Mesenchymal stem cell (in vitro differentiated cells and primary cell): ENCODE data around the gene GOLPH3.

Experiments used
- DNase-seq: peaks from one replicate; pipeline ENCODE4 v3.0.0-alpha.2; 2013
- H2AFZ ChIP-seq: one replicate; pipeline ENCODE4 v1.6.1; 2013; ENCODE audit warnings: low read depth, mild to moderate bottlenecking, control low read depth, inconsistent platforms, low read length, moderate library complexity
- H2AK5ac ChIP-seq: 2 replicates; pipeline ENCODE4 v1.6.1; 2013; ENCODE audit warnings: low read length, moderate library complexity, mild to moderate bottlenecking, inconsistent platforms; ENCODE audit not compliant: severe bottlenecking
- H2BK120ac ChIP-seq: one replicate; pipeline ENCODE4 v1.6.1; 2013; ENCODE audit warnings: low read depth, mild to moderate bottlenecking, inconsistent platforms, low read length, moderate library complexity
- H2BK12ac ChIP-seq, 2 experiments: one replicate each; pipeline ENCODE4 v1.6.1; 2013; ENCODE audit warnings: inconsistent platforms in 2 of 2, low read length in 2 of 2, mild to moderate bottlenecking in 2 of 2, moderate library complexity in 2 of 2, control low read depth in 1 of 2
- H2BK15ac ChIP-seq: one replicate; pipeline ENCODE4 v1.6.1; 2013; ENCODE audit warnings: mild to moderate bottlenecking, low read depth, inconsistent platforms; ENCODE audit not compliant: poor library complexity, severe bottlenecking
- H2BK5ac ChIP-seq: 2 replicates; pipeline ENCODE4 v1.6.1; 2013; ENCODE audit warnings: low read depth, mild to moderate bottlenecking, low read length, control low read depth, inconsistent platforms; ENCODE audit not compliant: poor library complexity, severe bottlenecking
- H3K14ac ChIP-seq, 2 experiments: one replicate each; pipeline ENCODE4 v1.6.1; 2013; ENCODE audit warnings: inconsistent platforms in 2 of 2, low read length in 2 of 2, control low read depth in 1 of 2, mild to moderate bottlenecking in 1 of 2, moderate library complexity in 1 of 2
- H3K18ac ChIP-seq, 2 experiments: one replicate each; pipeline ENCODE4 v1.6.1; 2013; ENCODE audit warnings: inconsistent platforms in 2 of 2, low read length in 2 of 2, control low read depth in 1 of 2, low read depth in 1 of 2, mild to moderate bottlenecking in 1 of 2
- H3K23ac ChIP-seq, 2 experiments: one replicate each; pipeline ENCODE4 v1.6.1; 2013; ENCODE audit warnings: inconsistent platforms in 2 of 2, low read length in 2 of 2, mild to moderate bottlenecking in 2 of 2, moderate library complexity in 2 of 2, control low read depth in 1 of 2
- H3K27ac ChIP-seq: 2 replicates; pipeline ENCODE4 v1.5.1; 2013; ENCODE audit warnings: mild to moderate bottlenecking, moderate library complexity, low read length, control low read depth, inconsistent platforms; ENCODE audit not compliant: poor library complexity, severe bottlenecking
- H3K27me3 ChIP-seq, 2 experiments: 2 replicates each; pipeline versions ENCODE4 v1.6.1 to v1.7.0; 2013; ENCODE audit warnings: low read length in 2 of 2, mild to moderate bottlenecking in 2 of 2, moderate library complexity in 2 of 2, control low read depth in 1 of 2, inconsistent platforms in 1 of 2; ENCODE audit not compliant: control insufficient read depth in 1 of 2, insufficient read depth in 1 of 2
- H3K36me3 ChIP-seq, 2 experiments: 2 replicates each; pipeline versions ENCODE4 v1.6.1 to v1.7.0; 2013; ENCODE audit warnings: low read length in 2 of 2, control low read depth in 1 of 2, inconsistent platforms in 1 of 2, low read depth in 1 of 2, mild to moderate bottlenecking in 1 of 2; ENCODE audit not compliant: insufficient read depth in 2 of 2, control insufficient read depth in 1 of 2
- H3K4ac ChIP-seq, 2 experiments: one replicate each; pipeline ENCODE4 v1.6.1; 2013; ENCODE audit warnings: inconsistent platforms in 2 of 2, low read length in 2 of 2, mild to moderate bottlenecking in 2 of 2, moderate library complexity in 2 of 2, control low read depth in 1 of 2, low read depth in 1 of 2
- H3K4me1 ChIP-seq: 2 replicates; pipeline ENCODE4 v1.6.1; 2013; ENCODE audit warnings: low read depth, low read length, control low read depth; ENCODE audit not compliant: control insufficient read depth, insufficient read depth
- H3K4me2 ChIP-seq: 2 replicates; pipeline ENCODE4 v1.6.1; 2013; ENCODE audit warnings: low read length, mild to moderate bottlenecking, inconsistent platforms; ENCODE audit not compliant: poor library complexity, severe bottlenecking
- H3K4me3 ChIP-seq, 2 experiments: 2 replicates each; pipeline versions ENCODE4 v1.5.1 to v1.7.0; 2013; ENCODE audit warnings: low read length in 2 of 2, mild to moderate bottlenecking in 2 of 2, control low read depth in 1 of 2, low read depth in 1 of 2; ENCODE audit not compliant: insufficient read depth in 1 of 2
- H3K79me1 ChIP-seq: replicated peaks from 2 replicates; pipeline ENCODE4 v1.6.1; 2013; ENCODE audit warnings: mild to moderate bottlenecking, control low read depth, low read length, inconsistent platforms; ENCODE audit not compliant: poor library complexity, severe bottlenecking
- H3K9ac ChIP-seq: 2 replicates; pipeline ENCODE4 v1.7.0; 2013; ENCODE audit warnings: mild to moderate bottlenecking, low read length, moderate library complexity
- H3K9me3 ChIP-seq: 2 replicates; pipeline ENCODE4 v1.7.0; 2013; ENCODE audit warnings: mild to moderate bottlenecking, low read length; ENCODE audit not compliant: control insufficient read depth
- H4K8ac ChIP-seq: one replicate; pipeline ENCODE4 v1.6.1; 2013; ENCODE audit warnings: inconsistent platforms, mild to moderate bottlenecking, low read length, moderate library complexity
- H4K91ac ChIP-seq: one replicate; pipeline ENCODE4 v1.6.1; 2013; ENCODE audit warnings: mild to moderate bottlenecking, low read length, inconsistent platforms
- WGBS: methylation state at CpG from one replicate; pipeline ENCODE4 v1.1.7; 2013; ENCODE audit warnings: mixed read lengths; 5-methylcytosine and 5-hydroxymethylcytosine counted together

GOLPH3 gene

GRCh38 chr5:32195265-32195664, 21.1 kb upstream of the GOLPH3 start:
- H3K14ac ChIP-seq, result no peak overlapping the region
- H3K27me3 ChIP-seq, result no peaks in the 10 kb centered on the region
- no peak overlapping the region for H2AK5ac ChIP-seq
- 89% methylated on average over 4 of the region's 5 CpGs for WGBS
- H3K79me1 ChIP-seq, result no peaks in the 10 kb centered on the region
- H3K4me2 ChIP-seq, result no peak overlapping the region
- no peak overlapping the region for H2AFZ ChIP-seq
- H3K4me1 ChIP-seq, result peaks cover 3% of the 10 kb centered on the region
- no peak overlapping the region for H4K91ac ChIP-seq
- no peak overlapping the region for H2BK15ac ChIP-seq
- no peak overlapping the region for H3K4me3 ChIP-seq
- no peak overlapping the region for H2BK12ac ChIP-seq
- no peak overlapping the region for H3K27ac ChIP-seq
- H2BK120ac ChIP-seq, result no peak overlapping the region
- H3K9ac ChIP-seq, result no peak overlapping the region
- no peak overlapping the region for H3K4ac ChIP-seq
- H3K9me3 ChIP-seq, result no peaks in the 10 kb centered on the region
- H3K36me3 ChIP-seq, result no peaks in the 10 kb centered on the region
- H4K8ac ChIP-seq, result no peak overlapping the region
- H3K18ac ChIP-seq, result no peak overlapping the region
- no peak overlapping the region for H3K23ac ChIP-seq
- DNase-seq, result no peak
- H2BK5ac ChIP-seq, result no peak overlapping the region

- peak overlapping the region; percentile 4 for H2AFZ ChIP-seq
- H3K79me1 ChIP-seq, result no peaks in the 10 kb centered on the region
- peaks cover 3% of the 10 kb centered on the region for H3K4me1 ChIP-seq
- no peak overlapping the region for H2BK5ac ChIP-seq
- no peaks in the 10 kb centered on the region for H3K9me3 ChIP-seq
- H3K18ac ChIP-seq, result peak overlapping the region in 1 of 2 experiments; percentile 57
- no peaks in the 10 kb centered on the region for H3K36me3 ChIP-seq
- WGBS, result 64% methylated on average over 7 of the region's 7 CpGs
- H2BK12ac ChIP-seq, result peak overlapping the region in 1 of 2 experiments; percentile 52
- H2AK5ac ChIP-seq, result no peak overlapping the region
- H3K23ac ChIP-seq, result no peak overlapping the region
- DNase-seq, result peak; percentile 77
- peak overlapping the region; percentile 35 for H3K27ac ChIP-seq
- H2BK15ac ChIP-seq, result no peak overlapping the region
- H3K4me3 ChIP-seq, result no peak overlapping the region
- peak overlapping the region; percentile 70 for H3K4me2 ChIP-seq
- no peak overlapping the region for H4K8ac ChIP-seq
- H4K91ac ChIP-seq, result no peak overlapping the region
- no peak overlapping the region for H3K4ac ChIP-seq
- no peaks in the 10 kb centered on the region for H3K27me3 ChIP-seq
- H2BK120ac ChIP-seq, result no peak overlapping the region
- H3K14ac ChIP-seq, result no peak overlapping the region
- H3K9ac ChIP-seq, result peak overlapping the region; percentile 0
Observed at GRCh38 chr5:32193591-32193990, 19.5 kb upstream of the GOLPH3 start.

GRCh38 chr5:32190095-32190494, 16.0 kb upstream of the GOLPH3 start:
- Histone ChIP-seq H2AK5ac (no peak overlapping the region), H3K79me1 (no peaks in the 10 kb centered on the region), H3K4me1 (peaks cover 3% of the 10 kb centered on the region), H3K14ac (no peak overlapping the region), H3K27me3 (no peaks in the 10 kb centered on the region), H2BK15ac (no peak overlapping the region), H2AFZ (peak overlapping the region; percentile 2), H3K9me3 (peaks cover 6% of the 10 kb centered on the region), H3K27ac (no peak overlapping the region), H3K18ac (no peak overlapping the region), H3K4me2 (no peak overlapping the region), H3K36me3 (no peaks in the 10 kb centered on the region), H2BK120ac (no peak overlapping the region), H3K4me3 (peak overlapping the region in 1 of 2 experiments; percentile 51), H2BK5ac (no peak overlapping the region), H3K23ac (no peak overlapping the region), H3K4ac (no peak overlapping the region), H2BK12ac (no peak overlapping the region), H4K8ac (no peak overlapping the region), H3K9ac (peak overlapping the region; percentile 50), H4K91ac (no peak overlapping the region)
- WGBS, result 89% methylated on average over 5 of the region's 5 CpGs
- DNase-seq, result no peak

- no peak overlapping the region for H4K91ac ChIP-seq
- no peak overlapping the region for H2BK120ac ChIP-seq
- no peak overlapping the region for H3K23ac ChIP-seq
- H2BK5ac ChIP-seq, result no peak overlapping the region
- DNase-seq, result no peak
- no peak overlapping the region for H3K14ac ChIP-seq
- H4K8ac ChIP-seq, result no peak overlapping the region
- no peak overlapping the region for H2BK15ac ChIP-seq
- H3K27me3 ChIP-seq, result no peaks in the 10 kb centered on the region
- H3K27ac ChIP-seq, result no peak overlapping the region
- H3K36me3 ChIP-seq, result no peaks in the 10 kb centered on the region
- no peak overlapping the region for H2BK12ac ChIP-seq
- H2AFZ ChIP-seq, result no peak overlapping the region
- H2AK5ac ChIP-seq, result no peak overlapping the region
- no peak overlapping the region for H3K18ac ChIP-seq
- H3K4me1 ChIP-seq, result no peaks in the 10 kb centered on the region
- H3K4ac ChIP-seq, result no peak overlapping the region
- H3K4me3 ChIP-seq, result no peak overlapping the region
- H3K9ac ChIP-seq, result no peak overlapping the region
- H3K9me3 ChIP-seq, result peaks cover 6% of the 10 kb centered on the region
- no peak overlapping the region for H3K4me2 ChIP-seq
- no peaks in the 10 kb centered on the region for H3K79me1 ChIP-seq
Observed at GRCh38 chr5:32187675-32188074, 13.6 kb upstream of the GOLPH3 start.
